ENCODE results near the gene NFU1.

Gene NFU1

DNA sequence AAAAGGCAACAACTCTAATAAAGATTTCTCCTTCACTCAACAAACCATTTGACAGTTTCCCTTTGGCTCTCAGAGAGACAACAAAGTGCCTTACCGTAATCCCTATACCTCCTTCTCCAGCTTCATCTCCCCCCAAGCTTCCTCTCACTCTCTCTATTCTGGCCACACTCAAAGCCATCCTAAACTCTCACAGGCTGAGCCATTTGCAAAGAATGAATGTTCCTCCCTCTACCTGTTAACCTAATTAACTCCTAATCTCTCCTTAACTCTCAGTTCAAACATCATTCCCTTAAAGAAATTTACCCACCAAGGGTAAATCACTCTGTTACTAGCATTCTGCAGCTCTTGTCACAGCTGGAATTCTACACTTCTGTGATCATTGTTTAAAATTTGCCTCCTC, 88.5 kb downstream of the NFU1 start:
- no peak for DNase-seq (ENCODE audit: low read depth in 1 of 2, low spot score in 1 of 2)
